Muscle layer of colon (tissue), 2 donors: ENCODE measurements around the gene GJB1.

Experiments
- H3K27ac ChIP-seq: one replicate; pipeline ENCODE4 v1.7.0; 2013; ENCODE audit warnings: low read depth, mild to moderate bottlenecking, low read length, moderate library complexity
- H3K27me3 ChIP-seq, 2 donors: one replicate each; pipeline ENCODE4 v1.7.0; 2013; ENCODE audit warnings: low read length in 2 of 2, mild to moderate bottlenecking in 2 of 2; ENCODE audit not compliant: insufficient read depth in 2 of 2, control insufficient read depth in 1 of 2
- H3K36me3 ChIP-seq: one replicate; pipeline ENCODE4 v1.7.0; 2013; ENCODE audit warnings: mild to moderate bottlenecking, low read length; ENCODE audit not compliant: insufficient read depth
- H3K4me1 ChIP-seq: one replicate; pipeline ENCODE4 v1.7.0; 2013; ENCODE audit warnings: mild to moderate bottlenecking, low read length; ENCODE audit not compliant: insufficient read depth
- H3K4me3 ChIP-seq, 2 donors: one replicate each; pipeline ENCODE4 v1.7.0; 2013; ENCODE audit warnings: low read length in 2 of 2, low read depth in 1 of 2, mild to moderate bottlenecking in 1 of 2, moderate library complexity in 1 of 2
- H3K9ac ChIP-seq: one replicate; pipeline ENCODE4 v1.7.0; 2013; ENCODE audit warnings: low read length
- H3K9me3 ChIP-seq: one replicate; pipeline ENCODE4 v1.7.0; 2013; ENCODE audit warnings: mild to moderate bottlenecking, low read length
- donor health status: abdominal sarcoma.
- donor health status: Adenocarcinoma of cecum.

GJB1 gene

DNA sequence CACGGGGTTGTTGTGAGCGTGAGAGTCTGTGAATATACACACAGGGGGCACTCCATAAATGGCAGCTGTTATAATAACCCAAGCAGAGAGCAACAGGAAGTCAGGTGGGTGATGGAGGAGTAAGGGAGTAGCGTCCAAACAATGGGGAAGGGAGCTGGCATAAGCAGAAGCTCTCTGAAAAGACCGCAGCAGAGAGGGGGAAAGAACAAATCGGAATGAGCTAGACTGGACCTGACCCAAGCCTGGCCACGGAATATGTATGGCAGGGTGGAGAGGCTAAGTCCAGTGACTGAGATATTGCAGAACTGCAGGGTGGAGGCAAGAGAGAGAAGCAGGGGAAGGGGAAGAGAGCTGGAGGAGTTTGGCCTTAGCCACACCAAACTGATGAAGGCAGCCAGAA, 6.5 kb upstream of the GJB1 start:
- Histone ChIP-seq H3K9me3 (no peaks in the 10 kb centered on the region), H3K4me3 (no peak overlapping the region), H3K36me3 (no peaks in the 10 kb centered on the region), H3K27ac (no peak overlapping the region), H3K27me3 (no peaks in the 10 kb centered on the region), H3K9ac (no peak overlapping the region), H3K4me1 (no peaks in the 10 kb centered on the region)

DNA sequence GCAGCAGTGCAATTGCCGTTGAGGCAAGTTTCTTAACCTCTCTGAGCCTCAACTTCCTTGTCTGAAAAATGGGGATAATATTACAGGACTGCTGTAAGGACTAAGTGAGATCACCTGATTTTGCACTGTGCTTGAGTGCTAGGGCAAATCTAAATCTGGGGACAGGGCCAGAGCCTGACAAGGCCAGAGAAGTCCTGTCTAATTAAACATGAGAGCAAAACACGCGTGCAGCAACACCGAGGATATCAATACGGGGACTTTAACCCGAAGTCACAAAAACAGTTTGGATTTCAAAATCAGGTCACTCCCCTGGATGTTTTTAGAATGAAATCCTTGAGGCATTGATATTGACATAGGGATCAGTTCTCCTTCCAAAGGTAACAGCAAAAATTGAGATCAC, 5.7 kb upstream of the GJB1 start:
- no peaks in the 10 kb centered on the region for H3K36me3 ChIP-seq
- H3K4me1 ChIP-seq: no peaks in the 10 kb centered on the region
- H3K27ac ChIP-seq: no peak overlapping the region
- H3K9ac ChIP-seq: no peak overlapping the region
- H3K4me3 ChIP-seq: no peak overlapping the region
- no peaks in the 10 kb centered on the region for H3K9me3 ChIP-seq
- H3K27me3 ChIP-seq: no peaks in the 10 kb centered on the region

DNA sequence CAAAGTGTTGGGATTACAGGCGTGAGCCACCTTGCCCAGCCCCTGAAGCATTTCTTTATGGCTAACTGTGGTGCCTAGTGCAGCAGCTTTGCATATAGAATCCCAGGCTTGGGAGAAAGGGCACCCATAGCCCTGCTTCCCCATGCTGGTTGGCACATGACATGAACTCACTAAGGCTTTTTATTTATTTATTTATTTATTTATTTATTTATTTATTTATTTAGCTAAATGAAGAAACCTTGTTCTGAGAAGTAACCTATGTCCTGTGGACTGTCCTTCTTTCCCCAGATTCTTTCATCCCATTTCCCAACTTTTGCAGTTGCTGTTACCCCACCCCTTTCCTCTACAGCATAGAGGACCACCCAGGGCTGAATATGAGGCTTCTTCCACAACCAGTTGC, 1.9 kb upstream of the GJB1 start:
- no peak overlapping the region for H3K9ac ChIP-seq
- H3K36me3 ChIP-seq: no peaks in the 10 kb centered on the region
- H3K4me1 ChIP-seq: no peaks in the 10 kb centered on the region
- H3K27me3 ChIP-seq: peaks cover 0 to 7% of the 10 kb centered on the region in 2 donors
- no peak overlapping the region for H3K27ac ChIP-seq
- no peaks in the 10 kb centered on the region for H3K9me3 ChIP-seq
- H3K4me3 ChIP-seq: no peak overlapping the region

DNA sequence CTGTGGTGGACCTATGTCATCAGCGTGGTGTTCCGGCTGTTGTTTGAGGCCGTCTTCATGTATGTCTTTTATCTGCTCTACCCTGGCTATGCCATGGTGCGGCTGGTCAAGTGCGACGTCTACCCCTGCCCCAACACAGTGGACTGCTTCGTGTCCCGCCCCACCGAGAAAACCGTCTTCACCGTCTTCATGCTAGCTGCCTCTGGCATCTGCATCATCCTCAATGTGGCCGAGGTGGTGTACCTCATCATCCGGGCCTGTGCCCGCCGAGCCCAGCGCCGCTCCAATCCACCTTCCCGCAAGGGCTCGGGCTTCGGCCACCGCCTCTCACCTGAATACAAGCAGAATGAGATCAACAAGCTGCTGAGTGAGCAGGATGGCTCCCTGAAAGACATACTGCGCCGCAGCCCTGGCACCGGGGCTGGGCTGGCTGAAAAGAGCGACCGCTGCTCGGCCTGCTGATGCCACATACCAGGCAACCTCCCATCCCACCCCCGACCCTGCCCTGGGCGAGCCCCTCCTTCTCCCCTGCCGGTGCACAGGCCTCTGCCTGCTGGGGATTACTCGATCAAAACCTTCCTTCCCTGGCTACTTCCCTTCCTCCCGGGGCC, 1.2 kb downstream of the GJB1 start:
- Histone ChIP-seq H3K4me3 (no peak overlapping the region), H3K27me3 (peaks cover 0 to 8% of the 10 kb centered on the region in 2 donors), H3K9ac (no peak overlapping the region), H3K9me3 (no peaks in the 10 kb centered on the region), H3K4me1 (no peaks in the 10 kb centered on the region), H3K27ac (no peak overlapping the region), H3K36me3 (no peaks in the 10 kb centered on the region)

DNA sequence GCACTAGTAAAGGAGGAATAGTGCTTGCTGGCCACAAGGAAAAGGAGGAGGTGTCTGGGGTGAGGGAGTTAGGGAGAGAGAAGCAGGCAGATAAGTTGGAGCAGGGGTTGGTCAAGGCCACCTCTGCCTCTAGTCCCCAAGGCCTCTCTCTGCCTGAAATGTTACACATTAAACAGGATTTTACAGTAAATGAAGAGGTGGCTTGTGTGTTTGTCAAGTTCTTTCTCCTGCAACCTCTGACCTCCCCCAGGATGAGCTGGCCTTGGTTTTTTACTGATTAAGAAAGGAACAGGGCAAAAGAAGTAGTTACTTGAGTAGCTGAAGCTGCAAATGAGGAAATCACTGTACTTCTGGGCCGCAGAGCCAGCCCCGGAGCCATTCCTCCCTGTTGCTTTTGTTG, 2.0 kb downstream of the GJB1 start:
- Histone ChIP-seq H3K4me1 (no peaks in the 10 kb centered on the region), H3K27ac (no peak overlapping the region), H3K27me3 (peaks cover 0 to 12% of the 10 kb centered on the region in 2 donors), H3K4me3 (no peak overlapping the region), H3K9me3 (no peaks in the 10 kb centered on the region), H3K36me3 (no peaks in the 10 kb centered on the region), H3K9ac (no peak overlapping the region)

DNA sequence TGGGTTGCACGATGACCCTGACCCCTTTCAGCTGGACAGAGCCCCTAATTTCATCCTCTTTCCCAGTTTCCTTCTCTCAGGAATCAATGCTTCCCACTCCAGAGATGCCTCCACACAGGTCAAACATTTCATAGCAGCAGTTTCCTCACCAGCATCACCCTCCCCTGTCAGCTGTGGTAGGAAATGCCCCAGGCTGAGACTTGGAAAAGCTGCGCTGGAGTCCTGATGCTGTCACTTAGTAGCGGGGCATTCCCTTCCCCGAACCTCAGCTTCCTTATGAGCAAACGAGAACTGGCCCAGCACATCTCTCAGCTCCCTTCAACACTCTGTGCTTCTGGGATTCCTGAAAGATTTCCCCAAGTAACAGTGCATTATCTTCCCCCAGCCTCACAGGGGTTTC, 2.7 kb downstream of the GJB1 start:
- Histone ChIP-seq H3K9me3 (no peaks in the 10 kb centered on the region), H3K4me3 (no peak overlapping the region), H3K27ac (no peak overlapping the region), H3K9ac (no peak overlapping the region), H3K27me3 (peaks cover 0 to 12% of the 10 kb centered on the region in 2 donors), H3K36me3 (no peaks in the 10 kb centered on the region), H3K4me1 (no peaks in the 10 kb centered on the region)

DNA sequence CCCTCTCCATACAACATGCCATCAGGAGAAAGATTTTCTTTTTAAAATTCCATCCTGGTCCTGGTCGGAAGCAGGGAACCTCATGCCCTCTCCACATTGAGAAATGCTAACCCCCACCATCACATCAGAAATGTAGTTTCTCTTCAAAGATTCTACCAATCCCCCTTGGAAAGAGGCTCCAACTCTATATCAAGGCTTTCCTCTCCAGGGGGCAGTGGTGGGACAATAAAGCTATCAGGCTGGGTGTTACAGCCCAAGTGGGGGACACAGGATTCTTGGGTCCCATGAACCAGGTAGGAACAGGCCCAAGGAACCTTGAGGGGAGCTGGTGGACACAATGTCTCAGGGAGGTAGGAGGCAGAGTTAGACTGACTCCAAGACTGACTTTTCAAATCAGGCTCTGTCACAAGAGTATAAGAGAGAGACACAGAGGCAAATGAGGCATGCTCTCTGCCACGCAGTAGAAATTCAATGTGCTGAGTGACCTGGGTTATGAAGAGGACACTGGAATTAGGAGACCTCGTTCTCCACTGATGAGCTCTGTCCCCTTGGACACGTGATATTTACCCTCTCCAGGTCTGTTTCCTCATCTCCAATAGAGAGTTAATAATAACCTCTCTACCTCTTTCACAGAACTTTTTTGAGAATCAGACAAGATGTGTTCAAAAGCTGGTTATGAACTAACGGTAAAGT, 4.5 kb downstream of the GJB1 start:
- H3K4me3 ChIP-seq: no peak overlapping the region
- no peak overlapping the region for H3K9ac ChIP-seq
- H3K27ac ChIP-seq: no peak overlapping the region
- H3K27me3 ChIP-seq: peaks cover 0 to 12% of the 10 kb centered on the region in 2 donors
- no peaks in the 10 kb centered on the region for H3K9me3 ChIP-seq
- no peaks in the 10 kb centered on the region for H3K36me3 ChIP-seq
- no peaks in the 10 kb centered on the region for H3K4me1 ChIP-seq

- Histone ChIP-seq H3K27ac (no peak overlapping the region), H3K27me3 (peaks cover 0 to 6% of the 10 kb centered on the region in 2 donors), H3K9ac (no peak overlapping the region), H3K36me3 (no peaks in the 10 kb centered on the region), H3K4me3 (no peak overlapping the region), H3K4me1 (no peaks in the 10 kb centered on the region), H3K9me3 (no peaks in the 10 kb centered on the region)
Measured at GRCh38 chrX:71228063-71228642, 5.1 kb downstream of the GJB1 start.

- Histone ChIP-seq H3K4me3 (no peak overlapping the region), H3K9ac (no peak overlapping the region), H3K27ac (no peak overlapping the region), H3K4me1 (no peaks in the 10 kb centered on the region), H3K27me3 (no peaks in the 10 kb centered on the region), H3K9me3 (no peaks in the 10 kb centered on the region), H3K36me3 (no peaks in the 10 kb centered on the region)
Measured at GRCh38 chrX:71235482-71235881, 12.5 kb downstream of the GJB1 start.

- no peaks in the 10 kb centered on the region for H3K27me3 ChIP-seq
- no peak overlapping the region for H3K9ac ChIP-seq
- H3K4me3 ChIP-seq: no peak overlapping the region
- H3K27ac ChIP-seq: no peak overlapping the region
- no peaks in the 10 kb centered on the region for H3K9me3 ChIP-seq
- no peaks in the 10 kb centered on the region for H3K36me3 ChIP-seq
- H3K4me1 ChIP-seq: no peaks in the 10 kb centered on the region
Measured at GRCh38 chrX:71236836-71237235, 13.8 kb downstream of the GJB1 start.

DNA sequence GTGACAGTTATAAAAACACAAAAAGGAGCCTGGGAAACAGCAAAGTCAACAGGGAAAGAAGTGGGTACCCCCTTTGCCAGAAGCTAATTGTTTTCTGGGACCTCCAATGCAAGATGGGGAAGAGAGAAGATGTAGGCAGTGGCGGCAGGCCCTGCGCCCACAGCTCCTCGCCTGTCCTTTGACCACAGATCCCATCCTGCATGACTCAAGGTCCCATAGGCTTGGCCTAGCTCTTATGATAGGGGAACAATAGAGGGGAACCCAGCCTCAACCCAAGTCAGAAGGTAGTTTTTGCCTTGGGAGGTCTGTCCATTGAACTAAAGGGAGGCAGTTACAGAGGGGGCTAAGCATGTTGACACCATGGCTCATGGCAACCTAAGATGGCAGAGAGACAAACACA, 16.8 kb downstream of the GJB1 start:
- H3K36me3 ChIP-seq: peaks cover 7% of the 10 kb centered on the region
- no peaks in the 10 kb centered on the region for H3K9me3 ChIP-seq
- H3K4me3 ChIP-seq: no peak overlapping the region
- no peak overlapping the region for H3K27ac ChIP-seq
- no peaks in the 10 kb centered on the region for H3K4me1 ChIP-seq
- H3K9ac ChIP-seq: no peak overlapping the region
- no peaks in the 10 kb centered on the region for H3K27me3 ChIP-seq

DNA sequence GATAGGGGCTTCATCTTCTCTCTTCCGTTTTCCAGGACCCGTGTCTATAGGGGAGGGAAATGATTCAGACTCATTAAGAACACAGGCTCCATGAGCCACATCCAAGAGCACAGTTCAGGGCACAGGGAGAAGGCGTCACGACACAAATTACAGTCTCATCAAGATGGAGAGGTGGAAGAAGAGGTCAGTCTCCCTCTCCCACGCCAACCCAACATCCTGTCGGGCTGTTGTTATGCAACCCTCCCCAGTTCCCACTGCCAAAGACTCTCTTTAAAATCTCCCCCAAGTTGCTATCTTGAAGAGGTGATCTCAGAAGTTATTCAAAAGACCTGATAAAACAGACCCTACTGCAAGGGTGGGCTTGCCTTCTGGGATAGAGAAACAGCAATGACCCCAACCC, 18.3 kb downstream of the GJB1 start:
- Histone ChIP-seq H3K4me1 (no peaks in the 10 kb centered on the region), H3K36me3 (peaks cover 17% of the 10 kb centered on the region)

More for the DNA sequence above, 18.3 kb downstream of the GJB1 start:
- H3K9me3 ChIP-seq: no peaks in the 10 kb centered on the region
- no peak overlapping the region for H3K27ac ChIP-seq
- no peak overlapping the region for H3K9ac ChIP-seq
- H3K4me3 ChIP-seq: no peak overlapping the region
- H3K27me3 ChIP-seq: peaks cover 0 to 3% of the 10 kb centered on the region in 2 donors
